HPDE6-E6E7 (cell line): ENCODE results near the gene OPN4.
"Not testable (repeated sequence)": the region's sequence is repeated elsewhere in the genome, so short reads cannot be mapped to it uniquely, and the experiment has no call there.

Experiments
- DNase-seq: peaks from one replicate; pipeline ENCODE4 v3.0.0; 2011; ENCODE audit warnings: missing footprints; ENCODE audit errors: extremely low spot score

OPN4 gene, protein sequence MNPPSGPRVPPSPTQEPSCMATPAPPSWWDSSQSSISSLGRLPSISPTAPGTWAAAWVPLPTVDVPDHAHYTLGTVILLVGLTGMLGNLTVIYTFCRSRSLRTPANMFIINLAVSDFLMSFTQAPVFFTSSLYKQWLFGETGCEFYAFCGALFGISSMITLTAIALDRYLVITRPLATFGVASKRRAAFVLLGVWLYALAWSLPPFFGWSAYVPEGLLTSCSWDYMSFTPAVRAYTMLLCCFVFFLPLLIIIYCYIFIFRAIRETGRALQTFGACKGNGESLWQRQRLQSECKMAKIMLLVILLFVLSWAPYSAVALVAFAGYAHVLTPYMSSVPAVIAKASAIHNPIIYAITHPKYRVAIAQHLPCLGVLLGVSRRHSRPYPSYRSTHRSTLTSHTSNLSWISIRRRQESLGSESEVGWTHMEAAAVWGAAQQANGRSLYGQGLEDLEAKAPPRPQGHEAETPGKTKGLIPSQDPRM

DNA sequence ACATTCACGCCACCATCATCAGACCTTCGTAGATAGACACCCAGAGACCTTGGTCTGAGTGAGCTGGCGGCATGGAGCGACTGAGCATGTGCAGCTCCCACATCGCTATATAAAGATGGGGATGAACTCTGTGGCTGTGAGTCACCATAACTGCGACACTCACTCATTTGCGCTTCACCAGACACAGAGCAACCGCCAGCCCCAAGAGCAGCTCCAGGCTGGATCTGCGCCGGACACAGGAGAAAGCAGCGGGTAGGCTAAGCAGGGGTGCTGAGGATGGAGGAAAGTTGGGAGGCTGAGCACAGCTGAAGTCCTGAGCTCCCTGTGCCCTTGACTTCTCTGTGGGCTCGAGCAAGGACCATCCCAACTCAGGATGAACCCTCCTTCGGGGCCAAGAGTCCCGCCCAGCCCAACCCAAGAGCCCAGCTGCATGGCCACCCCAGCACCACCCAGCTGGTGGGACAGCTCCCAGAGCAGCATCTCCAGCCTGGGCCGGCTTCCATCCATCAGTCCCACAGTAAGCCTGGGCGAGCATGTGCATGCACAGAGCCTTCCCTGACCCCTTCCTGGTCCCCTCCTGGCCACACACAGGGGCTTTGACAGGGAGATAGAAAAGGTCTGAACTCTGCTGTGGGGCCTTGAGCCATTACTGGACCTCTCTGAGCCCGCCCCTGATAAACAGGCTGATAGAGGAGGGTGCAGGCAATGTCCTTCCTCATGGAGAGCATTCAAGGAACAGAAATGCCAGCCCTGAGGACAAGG, at the start of gene OPN4:
Gene OPN4, plus strand, starts transcription at position 137 of the 762 bp plus-strand sequence. Its CDS starts 237 bp downstream, at position 374.
- DNase-seq = no peak

- DNase-seq = no peak
These were observed 46.7 kb upstream of the OPN4 start for GRCh38 chr10:86607674-86608073.

DNA sequence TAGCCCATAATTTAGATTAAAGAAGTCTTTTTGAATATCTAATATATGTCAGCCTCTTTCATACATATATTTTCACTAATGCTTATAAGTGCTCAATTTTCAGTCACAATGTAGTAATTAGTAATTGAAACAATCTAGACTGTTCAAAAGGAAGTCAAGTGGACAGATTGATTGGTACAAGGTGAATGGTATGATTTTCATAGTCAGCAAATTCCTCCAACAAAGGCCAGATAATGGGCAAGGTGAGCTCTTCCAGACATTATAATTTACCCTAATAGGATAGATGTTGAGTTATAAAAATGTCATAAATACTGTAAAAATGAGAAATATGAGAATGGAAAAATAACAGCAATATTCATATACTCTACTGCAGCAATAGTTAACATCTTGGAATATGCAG, 44.4 kb upstream of the OPN4 start:
- no peak for DNase-seq

- no peak for DNase-seq
These were observed 43.0 kb upstream of the OPN4 start for GRCh38 chr10:86611386-86611785.

DNA sequence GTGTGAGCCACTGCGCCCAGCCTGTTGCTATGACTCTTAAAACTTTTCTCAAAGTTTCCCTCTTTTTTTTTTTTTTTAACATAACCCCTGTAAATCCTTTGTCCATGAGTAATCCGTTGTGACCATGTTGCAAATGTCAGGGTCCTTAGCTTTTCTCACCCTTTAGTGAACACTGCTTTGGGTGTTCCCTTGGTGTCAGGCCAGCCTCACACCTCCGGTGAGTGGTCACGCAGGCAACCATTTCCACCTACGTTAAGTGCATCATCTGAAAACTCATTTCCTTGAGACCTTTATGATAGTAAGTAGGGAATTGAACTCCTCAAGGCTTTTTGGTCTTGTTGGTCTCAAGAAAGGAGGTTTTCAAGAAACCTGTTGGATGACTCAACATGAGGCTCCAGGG, 41.3 kb upstream of the OPN4 start:
- no peak for DNase-seq

GRCh38 chr10:86613905-86614304, 40.4 kb upstream of the OPN4 start:
- no peak for DNase-seq

GRCh38 chr10:86614853-86615252, 39.5 kb upstream of the OPN4 start:
- no peak for DNase-seq

DNA sequence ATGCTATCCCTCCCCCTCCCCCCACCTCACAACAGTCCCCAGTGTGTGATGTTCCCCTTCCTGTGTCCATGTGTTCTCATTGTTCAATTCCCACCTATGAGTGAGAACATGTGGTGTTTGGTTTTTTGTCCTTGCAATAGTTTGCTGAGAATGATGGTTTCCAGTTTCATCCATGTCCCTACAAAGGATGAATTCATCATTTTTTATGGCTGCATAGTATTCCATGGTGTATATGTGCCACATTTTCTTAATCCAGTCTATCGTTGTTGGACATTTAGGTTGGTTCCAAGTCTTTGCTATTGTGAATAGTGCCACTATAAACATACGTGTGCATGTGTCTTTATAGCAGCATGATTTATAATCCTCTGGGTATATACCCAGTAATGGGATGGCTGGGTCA, 37.1 kb upstream of the OPN4 start:
- not testable (repeated sequence) for DNase-seq

DNA sequence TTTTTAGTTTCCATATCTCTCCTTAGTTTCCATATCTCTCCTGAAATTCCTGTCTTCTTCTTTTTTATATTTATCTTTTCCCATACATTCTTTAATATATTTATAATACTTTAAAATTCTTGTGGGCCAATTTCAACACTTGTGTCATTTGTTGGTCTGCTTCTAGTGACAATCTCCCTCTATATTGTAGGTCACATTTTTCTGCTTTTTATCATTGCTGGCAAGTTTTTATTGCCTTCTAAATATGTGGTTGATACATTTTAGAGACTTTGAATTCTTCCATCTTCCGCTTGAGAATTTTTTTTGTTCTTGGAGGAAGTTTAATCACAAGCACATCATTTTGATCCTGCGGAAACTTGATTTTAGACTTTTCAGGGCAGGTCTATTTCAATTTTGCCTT, 26.0 kb upstream of the OPN4 start:
- no peak for DNase-seq

DNA sequence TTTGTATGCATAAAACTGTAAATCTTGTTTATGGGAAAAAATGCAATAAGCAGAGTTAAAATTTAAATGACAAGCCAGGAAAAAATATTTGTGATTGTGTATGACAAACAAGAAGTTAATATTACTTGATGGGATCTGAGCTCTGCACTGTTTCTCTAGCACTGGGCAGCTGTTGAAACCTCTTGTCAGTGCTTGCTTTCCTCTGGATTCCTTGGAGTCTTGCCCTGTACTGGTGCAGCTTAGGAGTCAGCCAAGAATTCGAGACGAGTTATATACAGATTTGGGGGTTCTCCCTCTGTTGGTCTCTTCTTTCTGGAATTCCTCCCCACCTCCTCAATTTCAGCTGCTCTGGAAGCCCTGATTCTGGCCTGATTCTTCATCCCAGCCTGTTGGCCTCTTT, 24.3 kb upstream of the OPN4 start:
- no peak for DNase-seq

GRCh38 chr10:86632009-86632800, 22.1 kb upstream of the OPN4 start:
- no peak for DNase-seq

GRCh38 chr10:86632951-86633350, 21.4 kb upstream of the OPN4 start:
- DNase-seq = no peak

- no peak for DNase-seq
These were observed 18.9 kb upstream of the OPN4 start for GRCh38 chr10:86635402-86635801.

DNA sequence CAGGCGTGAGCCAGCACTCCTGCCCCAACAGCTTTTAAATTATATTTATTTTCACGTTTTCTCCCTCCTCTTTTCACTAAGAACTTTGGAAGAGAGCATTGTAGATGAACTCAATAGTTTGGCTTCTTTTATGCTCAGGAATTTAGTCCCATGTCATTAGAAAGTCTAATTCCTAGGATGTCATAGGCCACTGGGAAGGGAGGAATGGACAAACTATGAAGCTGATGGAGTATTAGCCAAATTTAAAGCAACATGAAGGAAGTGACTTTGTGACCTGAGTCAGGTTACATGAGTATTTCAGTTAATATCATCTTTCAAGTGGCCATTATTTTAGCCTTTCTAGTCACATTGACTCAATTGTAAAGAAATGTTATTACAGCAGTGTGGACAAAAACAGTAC, 18.0 kb upstream of the OPN4 start:
- no peak for DNase-seq

DNA sequence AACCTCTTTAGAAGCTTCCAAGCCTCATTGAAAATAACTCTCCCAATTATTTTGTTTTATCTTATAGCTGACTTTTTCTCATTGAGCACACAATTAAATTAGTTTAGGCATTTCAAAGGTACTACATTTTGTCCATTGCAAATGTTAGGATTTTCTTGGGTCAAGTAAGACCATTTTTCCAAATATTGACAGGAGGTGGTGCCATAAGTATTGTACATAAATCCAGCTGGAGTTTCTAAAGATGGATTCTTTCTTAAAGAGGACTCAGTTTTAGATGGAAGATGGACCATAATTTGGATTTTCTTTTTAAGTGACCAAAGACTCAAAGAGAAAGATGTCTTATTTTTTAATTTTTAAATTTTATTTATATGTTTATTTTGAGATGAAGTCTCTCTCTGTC, 12.3 kb upstream of the OPN4 start:
- DNase-seq = no peak

GRCh38 chr10:86642499-86642898, 11.8 kb upstream of the OPN4 start:
- DNase-seq = peak; percentile 57

- no peak for DNase-seq
These were observed 10.1 kb upstream of the OPN4 start for GRCh38 chr10:86644152-86644793.

DNA sequence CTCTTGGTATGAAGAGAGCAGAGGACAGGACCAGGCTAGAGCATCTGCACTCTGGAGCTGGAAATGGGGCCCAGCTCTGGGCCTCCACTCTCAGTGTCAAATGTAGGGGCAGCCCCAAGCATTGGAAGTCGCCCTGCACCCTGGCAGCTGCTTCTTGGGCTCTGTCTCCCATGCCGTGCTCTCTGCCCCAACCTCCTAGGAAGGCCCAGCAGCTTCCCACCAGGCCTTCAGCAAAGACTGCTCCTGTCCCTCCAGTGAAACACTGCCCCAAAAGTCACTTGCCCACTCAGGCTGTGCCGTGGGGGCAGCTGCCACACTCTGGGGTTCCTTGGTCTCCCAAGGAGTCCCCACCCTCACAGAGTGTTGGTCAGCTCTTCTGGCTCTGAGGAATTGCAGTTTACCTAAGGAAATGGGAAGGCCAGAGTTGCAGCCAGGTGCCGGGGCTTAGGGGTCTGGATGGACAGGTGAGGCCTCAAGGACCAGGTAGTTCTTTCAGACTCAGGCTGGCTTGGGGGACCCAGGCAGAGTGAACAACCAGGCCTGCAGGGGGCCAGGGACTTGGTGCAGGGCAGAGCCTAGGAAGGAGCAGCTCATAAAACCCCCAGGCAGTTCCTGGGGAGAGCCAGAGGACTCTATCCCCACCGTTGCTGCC, 9.4 kb upstream of the OPN4 start:
- no peak for DNase-seq

- DNase-seq = not testable (repeated sequence)
These were observed 8.7 kb upstream of the OPN4 start for GRCh38 chr10:86645621-86646165.

DNA sequence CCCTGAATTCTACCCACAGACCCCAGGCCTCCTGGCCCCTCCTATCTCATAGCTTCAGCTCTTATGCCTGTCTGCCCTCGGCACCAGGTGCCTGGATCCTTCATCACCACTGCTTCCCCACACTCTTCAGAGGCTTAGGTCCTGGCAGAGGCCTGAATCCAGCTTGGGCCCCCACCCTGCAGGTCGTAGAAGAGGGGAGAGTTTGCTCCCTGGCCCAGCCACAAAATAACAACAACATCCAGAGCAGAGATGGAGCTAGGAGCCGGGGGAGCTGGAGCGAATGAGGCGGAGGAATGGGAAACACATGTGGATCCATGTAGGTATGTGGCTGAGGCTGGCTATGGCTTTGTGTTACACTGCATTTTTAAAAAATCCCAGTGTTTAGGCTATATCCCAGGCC, 7.8 kb upstream of the OPN4 start:
- no peak for DNase-seq

DNA sequence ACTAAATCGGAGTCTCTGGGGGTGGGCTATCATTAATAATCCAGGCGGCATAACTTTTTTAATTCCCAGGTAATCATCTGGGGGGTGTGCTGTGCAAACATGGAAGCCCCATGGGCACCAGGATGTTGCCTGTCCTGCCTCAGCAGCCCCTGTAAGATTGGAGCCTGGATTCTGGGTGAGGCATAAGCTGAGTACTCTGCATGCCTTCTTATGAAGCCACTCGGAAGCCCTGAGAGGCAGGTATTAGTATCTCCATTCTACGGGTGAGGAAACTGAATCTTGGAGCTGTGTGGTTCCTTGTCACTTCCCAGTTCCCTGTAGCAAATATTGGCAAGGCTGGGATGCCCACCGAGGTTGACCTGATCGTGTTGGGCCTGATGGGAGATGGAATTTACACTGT, 7.4 kb upstream of the OPN4 start:
- no peak for DNase-seq
